Measurements from ENCODE around the gene DCAF7.

- TF ChIP-seq EP300 (IDR thresholded peaks at IDR 0.05), result no peak
- TF ChIP-seq, protein P1, sequence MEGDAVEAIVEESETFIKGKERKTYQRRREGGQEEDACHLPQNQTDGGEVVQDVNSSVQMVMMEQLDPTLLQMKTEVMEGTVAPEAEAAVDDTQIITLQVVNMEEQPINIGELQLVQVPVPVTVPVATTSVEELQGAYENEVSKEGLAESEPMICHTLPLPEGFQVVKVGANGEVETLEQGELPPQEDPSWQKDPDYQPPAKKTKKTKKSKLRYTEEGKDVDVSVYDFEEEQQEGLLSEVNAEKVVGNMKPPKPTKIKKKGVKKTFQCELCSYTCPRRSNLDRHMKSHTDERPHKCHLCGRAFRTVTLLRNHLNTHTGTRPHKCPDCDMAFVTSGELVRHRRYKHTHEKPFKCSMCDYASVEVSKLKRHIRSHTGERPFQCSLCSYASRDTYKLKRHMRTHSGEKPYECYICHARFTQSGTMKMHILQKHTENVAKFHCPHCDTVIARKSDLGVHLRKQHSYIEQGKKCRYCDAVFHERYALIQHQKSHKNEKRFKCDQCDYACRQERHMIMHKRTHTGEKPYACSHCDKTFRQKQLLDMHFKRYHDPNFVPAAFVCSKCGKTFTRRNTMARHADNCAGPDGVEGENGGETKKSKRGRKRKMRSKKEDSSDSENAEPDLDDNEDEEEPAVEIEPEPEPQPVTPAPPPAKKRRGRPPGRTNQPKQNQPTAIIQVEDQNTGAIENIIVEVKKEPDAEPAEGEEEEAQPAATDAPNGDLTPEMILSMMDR (IDR thresholded peaks at IDR 0.05), result no peak
Measured at GRCh38 chr17:63561819-63562218, 11.5 kb downstream of the DCAF7 start.
